CD4-positive, CD25-positive, alpha-beta regulatory T cell (primary cell): ENCODE data around the gene LIPM. TPM values are rescaled to one million over a fixed set of nuclear protein-coding genes. Genes with fewer than 3 reads are reported as not detected.

Source experiments
- polyA plus RNA-seq, 4 donors: library from polyadenylated mRNA; unstranded; fragments of 300-500 nt; fragmentation: Illumina TruSeq; gene quantifications; one replicate each; pipeline ENCODE4 v1.2.3, GENCODE V29; 2021
- total RNA-seq: library from RNA; stranded (reverse); gene quantifications from one replicate; pipeline ENCODE4 v1.2.3, GENCODE V29; 2022

The LIPM gene
- total and polyA plus RNA-seq, 5 donors from 2014 or later = not detected

Other genes starting within 250 kb of the LIPM start
- 1.6 TPM for gene RNLS, start 219.4 kb upstream of the LIPM start, total RNA-seq
- 1 to 10 TPM; 3.9 to 5.6 (median 4.7) TPM for gene RNLS, start 219.4 kb upstream of the LIPM start, polyA plus RNA-seq
- not detected for gene LIPJ, start 216.0 kb upstream of the LIPM start, total RNA-seq
- not detected for gene LIPJ, start 216.0 kb upstream of the LIPM start, polyA plus RNA-seq
- gene LIPF, start 138.3 kb upstream of the LIPM start, total RNA-seq = not detected
- not detected for gene LIPF, start 138.3 kb upstream of the LIPM start, polyA plus RNA-seq
- not detected for gene LIPK, start 96.5 kb upstream of the LIPM start, total RNA-seq
- not detected for gene LIPK, start 96.5 kb upstream of the LIPM start, polyA plus RNA-seq
- 0.44 TPM for gene LIPN, start 42.7 kb upstream of the LIPM start, total RNA-seq
- gene LIPN, start 42.7 kb upstream of the LIPM start, polyA plus RNA-seq = under 1 TPM; 0.39 to 0.67 (median 0.50) TPM
- not detected for gene ANKRD22, start 49.1 kb downstream of the LIPM start, total RNA-seq
- under 1 TPM; 0.10 to 0.20 (median 0.18) TPM for gene ANKRD22, start 49.1 kb downstream of the LIPM start, polyA plus RNA-seq
- gene STAMBPL1, start 77.5 kb downstream of the LIPM start, total RNA-seq = 40.5 TPM
- 10 to 100 TPM; 12.2 to 15.3 (median 13.9) TPM for gene STAMBPL1, start 77.5 kb downstream of the LIPM start, polyA plus RNA-seq
- 26.2 TPM for gene ACTA2, start 150.0 kb downstream of the LIPM start, total RNA-seq
- gene ACTA2, start 150.0 kb downstream of the LIPM start, polyA plus RNA-seq = 10 to 100 TPM; 37.0 to 65.9 (median 55.9) TPM
- gene FAS, start 188.1 kb downstream of the LIPM start, total RNA-seq = 169 TPM
- 100 to 1,000 TPM in 3 of 4 donors, 10 to 100 TPM in 1; 84.3 to 141 (median 113) TPM for gene FAS, start 188.1 kb downstream of the LIPM start, polyA plus RNA-seq